ENCODE measurements around the gene GINS1. TPM values are rescaled to one million over a fixed set of nuclear protein-coding genes. Genes with fewer than 3 reads are reported as not detected.
A peak's percentile ranks its signal among the peaks of the same experiment; 100 is the strongest.

Gene GINS1
- total and polyA plus RNA-seq, 2 of the 13 experiments (the other 11 are each of a cell fraction or from before 2014, with no cell fraction given): 14.6 to 59.9 TPM

- Histone ChIP-seq H3K79me2 (ENCODE audit: insufficient read depth, low read length) (no peaks in the 10 kb centered on the region), H3K9ac (ENCODE audit: insufficient read depth, low read depth, low read length) (no peak overlapping the region), H4K20me1 (ENCODE audit: insufficient read depth, low read length) (no peaks in the 10 kb centered on the region), H3K27me3 (ENCODE audit: control insufficient read depth in 1 of 2, insufficient read depth in 2 of 2, low read length in 2 of 2) (no peaks in the 10 kb centered on the region), H3K36me3 (replicated peaks in 1 of 2; ENCODE audit: control insufficient read depth in 1 of 2, insufficient read depth in 2 of 2, low read length in 2 of 2) (peaks cover 46 to 66% of the 10 kb centered on the region in 2 experiments), H3K4me1 (ENCODE audit: insufficient read depth, low read length) (no peaks in the 10 kb centered on the region), H2AFZ (ENCODE audit: low read length) (no peak overlapping the region), H3K4me3 (replicated peaks in 1 of 3; ENCODE audit: insufficient read depth in 1 of 3, low read depth in 2 of 3, low read length in 3 of 3) (no peak overlapping the region), H3K27ac (ENCODE audit: extremely low read length, insufficient read depth, low read length) (no peak overlapping the region), H3K9me3 (ENCODE audit: low read length) (no peaks in the 10 kb centered on the region), H3K4me2 (ENCODE audit: low read depth, low read length) (no peak overlapping the region)
- DNase-seq (ENCODE audit: low spot score): no peak
- in situ Hi-C loops (cut with HindIII; ENCODE audit: extremely low pct_ligation_motif_present, low pct_unique_long_range_greater_than_20kb) (no loop called here), intact Hi-C loops (cut with micrococcal nuclease; ENCODE audit: unreplicated experiment) (no loop called here)
- ChIA-PET POLR2A (interaction anchor here (0.6 kb wide), 1 partner anchor 67 kb away, joined by 3 read pairs; no protein-coding TSS in a partner anchor), CTCF (ENCODE audit: low intra/inter-chr PET ratio, low total read pairs) (no interaction called here)
- ATAC-seq: peak; percentile 4; the same call in 2 of the 3 replicates
- FAIRE-seq: no peak
- BruUV-seq (replicated peaks): no TSS peak
- TF ChIP-seq KAT2B (IDR thresholded peaks at IDR 0.05; ENCODE audit: borderline replicate concordance, low read depth, low read length) (0 out of 2 replicates have a peak, but pooled peaks have one; percentile 4), ZNF687 (CRISPR knock-in tag; IDR thresholded peaks at IDR 0.05) (peak; percentile 25; the same call in 1 of the 2 replicates), ZNF773 (CRISPR knock-in tag; IDR thresholded peaks at IDR 0.05; ENCODE audit: borderline replicate concordance) (no peak), STAT5B (CRISPR knock-in tag; IDR thresholded peaks at IDR 0.05) (no peak), NONO (IDR thresholded peaks at IDR 0.05) (no peak), NONO (CRISPR knock-in tag; conservative IDR thresholded peaks at IDR 0.05) (0 out of 2 replicates have a peak, but pooled peaks have one; percentile 32), POLR2AphosphoS2 (IDR thresholded peaks at IDR 0.05; ENCODE audit: low read depth, low read length) (0 out of 2 replicates have a peak, but pooled peaks have one; percentile 43), ZNF414 (CRISPR knock-in tag; IDR thresholded peaks at IDR 0.05) (no peak), ZNF496 (CRISPR knock-in tag; IDR thresholded peaks at IDR 0.05; ENCODE audit: insufficient replicate concordance) (no peak), AGO2 (optimal IDR thresholded peaks at IDR 0.05; ENCODE audit: low read depth, low read length) (peak; percentile 67), NFIB (CRISPR knock-in tag; IDR thresholded peaks at IDR 0.05; ENCODE audit: borderline replicate concordance) (0 out of 2 replicates have a peak, but pooled peaks have one; percentile 44), ZNF841 (CRISPR knock-in tag; IDR thresholded peaks at IDR 0.05; ENCODE audit: borderline replicate concordance) (no peak)
- 93% methylated on average over 22 of the region's 22 CpGs for WGBS (ENCODE audit: low lambda C conversion rate)
Measured at GRCh38 chr20:25457886-25458680, 50.6 kb downstream of the GINS1 start.

Data from HepG2 (cell line).